Neural crest cell (in vitro differentiated cells): ENCODE data around the gene ZG16. TPM values are rescaled to one million over a fixed set of nuclear protein-coding genes. Genes with fewer than 3 reads are reported as not detected.
A peak's percentile ranks its signal among the peaks of the same experiment; 100 is the strongest.
"Not testable (repeated sequence)": the region's sequence is repeated elsewhere in the genome, so short reads cannot be mapped to it uniquely, and the experiment has no call there.

Source experiments
- DNase-seq: peaks from one replicate; pipeline ENCODE4 v3.0.0; 2021; ENCODE audit warnings: low read depth, mixed read lengths, low spot score
- H3K27ac Mint-ChIP-seq: one replicate; pipeline ENCODE4 v1.8.0; 2021; ENCODE audit warnings: mild to moderate bottlenecking, mixed read lengths; ENCODE audit not compliant: unreplicated experiment
- H3K27me3 Mint-ChIP-seq: 2 replicates; pipeline ENCODE4 v1.8.0; 2021; ENCODE audit warnings: low read depth, mild to moderate bottlenecking, mixed read lengths
- H3K36me3 Mint-ChIP-seq: 2 replicates; pipeline ENCODE4 v1.8.0; 2021; ENCODE audit warnings: low read depth, mild to moderate bottlenecking, mixed read lengths
- H3K4me1 Mint-ChIP-seq: 2 replicates; pipeline ENCODE4 v1.8.0; 2021; ENCODE audit warnings: mixed read lengths
- H3K4me3 Mint-ChIP-seq: one replicate; pipeline ENCODE4 v1.8.0; 2021; ENCODE audit warnings: mild to moderate bottlenecking, mixed read lengths
- H3K9me3 Mint-ChIP-seq: 2 replicates; pipeline ENCODE4 v1.8.0; 2021; ENCODE audit warnings: mixed read lengths
- long read RNA-seq: library from polyadenylated mRNA; unstranded; transcript quantifications from one replicate; pipeline ENCODE4 v2.0.0, GENCODE V29; 2020
- total RNA-seq: library from RNA; stranded (reverse); gene quantifications from 2 replicates; pipeline ENCODE4 v1.2.1, GENCODE V29; 2021
- TF ChIP-seq, protein P1 (sequence below): fragments of 200-600 bp; sonication (generic); conservative IDR thresholded peaks from 2 replicates; pipeline ENCODE4 v1.5.0; 2021; ENCODE audit warnings: antibody characterized with exemption, mild to moderate bottlenecking

The ZG16 gene, protein sequence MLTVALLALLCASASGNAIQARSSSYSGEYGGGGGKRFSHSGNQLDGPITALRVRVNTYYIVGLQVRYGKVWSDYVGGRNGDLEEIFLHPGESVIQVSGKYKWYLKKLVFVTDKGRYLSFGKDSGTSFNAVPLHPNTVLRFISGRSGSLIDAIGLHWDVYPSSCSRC
- not detected in 2 replicates for total RNA-seq
- long read RNA-seq, result 0 reads

DNA sequence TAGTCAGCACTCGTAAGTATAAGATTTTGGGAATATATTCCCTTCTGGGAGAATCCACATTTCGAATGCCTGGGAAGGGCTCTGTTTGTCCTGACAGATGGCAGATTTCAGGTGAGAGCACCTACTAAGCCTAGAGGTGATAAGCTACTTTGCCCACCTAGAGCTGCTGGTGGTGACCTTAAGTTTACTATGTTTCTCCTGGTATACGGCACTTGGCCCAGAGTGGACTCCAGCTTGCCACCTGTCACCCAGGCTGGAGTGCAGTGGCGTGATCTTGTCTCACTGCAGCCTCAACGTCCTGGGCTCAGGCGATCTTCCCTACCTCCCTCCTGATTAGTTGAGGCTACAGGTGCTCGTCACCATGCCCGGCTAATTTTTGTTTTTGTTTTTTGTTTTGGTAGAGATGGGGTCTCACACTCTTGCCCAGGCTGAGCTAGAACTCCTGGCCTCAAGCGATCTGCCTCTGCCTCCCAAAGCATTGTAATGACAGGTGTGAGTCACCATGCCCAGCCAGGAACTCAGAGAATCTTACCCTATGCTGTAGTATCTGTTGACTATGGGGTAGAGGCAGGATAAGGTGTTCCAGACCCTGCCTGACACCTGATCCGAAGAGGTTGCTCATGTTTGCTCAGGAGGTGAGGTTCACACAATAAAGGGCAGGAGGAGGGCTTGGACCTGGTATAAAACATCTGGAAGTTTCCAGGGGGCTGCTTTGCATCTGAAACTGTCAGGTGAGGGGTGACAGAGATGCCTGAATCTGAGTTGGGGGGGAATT is at the start of gene ZG16:
TSS of gene ZG16 (plus strand) at position 681 of the 775 bp plus-strand sequence. CDS start 1,011 bp downstream, outside the sequence.
- H3K36me3 Mint-ChIP-seq, result no peaks in the 10 kb centered on the region
- no peaks in the 10 kb centered on the region for H3K4me1 Mint-ChIP-seq
- no peak within 1 kb of the TSS for H3K4me3 Mint-ChIP-seq
- H3K9me3 Mint-ChIP-seq, result no peaks in the 10 kb centered on the region
- peaks cover 30% of the 10 kb centered on the region for H3K27me3 Mint-ChIP-seq
- H3K27ac Mint-ChIP-seq, result peak within 1 kb of the TSS; percentile 75
- no peak for DNase-seq
- TF ChIP-seq, protein P1, sequence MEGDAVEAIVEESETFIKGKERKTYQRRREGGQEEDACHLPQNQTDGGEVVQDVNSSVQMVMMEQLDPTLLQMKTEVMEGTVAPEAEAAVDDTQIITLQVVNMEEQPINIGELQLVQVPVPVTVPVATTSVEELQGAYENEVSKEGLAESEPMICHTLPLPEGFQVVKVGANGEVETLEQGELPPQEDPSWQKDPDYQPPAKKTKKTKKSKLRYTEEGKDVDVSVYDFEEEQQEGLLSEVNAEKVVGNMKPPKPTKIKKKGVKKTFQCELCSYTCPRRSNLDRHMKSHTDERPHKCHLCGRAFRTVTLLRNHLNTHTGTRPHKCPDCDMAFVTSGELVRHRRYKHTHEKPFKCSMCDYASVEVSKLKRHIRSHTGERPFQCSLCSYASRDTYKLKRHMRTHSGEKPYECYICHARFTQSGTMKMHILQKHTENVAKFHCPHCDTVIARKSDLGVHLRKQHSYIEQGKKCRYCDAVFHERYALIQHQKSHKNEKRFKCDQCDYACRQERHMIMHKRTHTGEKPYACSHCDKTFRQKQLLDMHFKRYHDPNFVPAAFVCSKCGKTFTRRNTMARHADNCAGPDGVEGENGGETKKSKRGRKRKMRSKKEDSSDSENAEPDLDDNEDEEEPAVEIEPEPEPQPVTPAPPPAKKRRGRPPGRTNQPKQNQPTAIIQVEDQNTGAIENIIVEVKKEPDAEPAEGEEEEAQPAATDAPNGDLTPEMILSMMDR, result no peak

DNA sequence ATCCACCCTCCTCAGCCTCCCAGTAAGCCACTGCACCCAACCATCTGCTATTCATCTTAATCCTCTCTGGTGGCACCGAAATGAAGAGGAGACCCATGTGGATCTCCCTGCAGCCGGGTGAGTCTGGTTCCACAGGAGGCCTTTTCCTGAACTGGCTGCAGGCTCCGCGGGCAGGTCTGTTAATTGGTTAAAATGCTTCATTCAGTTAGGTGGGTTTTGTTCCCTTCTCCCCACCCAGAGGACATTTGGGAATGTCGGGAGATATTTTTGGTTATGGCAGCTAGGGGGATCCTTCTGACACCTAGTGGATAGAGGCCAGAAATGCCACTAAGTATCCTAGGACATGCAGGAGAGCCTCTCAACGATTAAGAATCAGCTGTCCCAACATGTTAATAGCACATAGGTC is 48.9 kb upstream of the ZG16 start:
- TF ChIP-seq, protein P1, result peak; percentile 67
- Mint-ChIP-seq H3K27ac (no peak overlapping the region), H3K4me3 (no peak overlapping the region), H3K36me3 (no peaks in the 10 kb centered on the region), H3K4me1 (peaks cover 4% of the 10 kb centered on the region), H3K27me3 (peaks cover 2% of the 10 kb centered on the region), H3K9me3 (no peaks in the 10 kb centered on the region)
- no peak for DNase-seq

DNA sequence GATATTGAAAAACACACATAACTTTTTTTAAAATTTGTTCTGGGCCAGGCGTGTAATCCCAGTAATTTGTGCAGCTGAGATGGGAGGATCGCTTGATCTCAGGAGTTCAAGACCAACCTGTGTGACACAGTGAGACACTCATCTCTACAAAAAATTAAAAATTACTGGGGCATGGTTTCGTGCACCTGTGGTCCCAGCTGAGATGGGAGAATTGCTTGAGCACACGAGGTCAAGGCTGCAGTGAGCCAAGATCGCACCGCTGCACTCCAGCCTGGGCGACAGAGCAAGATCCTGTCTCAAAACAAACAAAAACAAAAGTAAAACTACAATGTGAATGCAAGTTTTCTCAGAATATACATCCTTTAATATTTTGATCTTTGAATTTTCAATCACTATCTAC is 47.4 kb upstream of the ZG16 start:
- H3K27me3 Mint-ChIP-seq, result peaks cover 2% of the 10 kb centered on the region
- no peaks in the 10 kb centered on the region for H3K36me3 Mint-ChIP-seq
- peaks cover 4% of the 10 kb centered on the region for H3K4me1 Mint-ChIP-seq
- TF ChIP-seq, protein P1, result no peak
- DNase-seq, result no peak
- H3K27ac Mint-ChIP-seq, result no peak overlapping the region
- H3K4me3 Mint-ChIP-seq, result no peak overlapping the region
- H3K9me3 Mint-ChIP-seq, result no peaks in the 10 kb centered on the region

DNA sequence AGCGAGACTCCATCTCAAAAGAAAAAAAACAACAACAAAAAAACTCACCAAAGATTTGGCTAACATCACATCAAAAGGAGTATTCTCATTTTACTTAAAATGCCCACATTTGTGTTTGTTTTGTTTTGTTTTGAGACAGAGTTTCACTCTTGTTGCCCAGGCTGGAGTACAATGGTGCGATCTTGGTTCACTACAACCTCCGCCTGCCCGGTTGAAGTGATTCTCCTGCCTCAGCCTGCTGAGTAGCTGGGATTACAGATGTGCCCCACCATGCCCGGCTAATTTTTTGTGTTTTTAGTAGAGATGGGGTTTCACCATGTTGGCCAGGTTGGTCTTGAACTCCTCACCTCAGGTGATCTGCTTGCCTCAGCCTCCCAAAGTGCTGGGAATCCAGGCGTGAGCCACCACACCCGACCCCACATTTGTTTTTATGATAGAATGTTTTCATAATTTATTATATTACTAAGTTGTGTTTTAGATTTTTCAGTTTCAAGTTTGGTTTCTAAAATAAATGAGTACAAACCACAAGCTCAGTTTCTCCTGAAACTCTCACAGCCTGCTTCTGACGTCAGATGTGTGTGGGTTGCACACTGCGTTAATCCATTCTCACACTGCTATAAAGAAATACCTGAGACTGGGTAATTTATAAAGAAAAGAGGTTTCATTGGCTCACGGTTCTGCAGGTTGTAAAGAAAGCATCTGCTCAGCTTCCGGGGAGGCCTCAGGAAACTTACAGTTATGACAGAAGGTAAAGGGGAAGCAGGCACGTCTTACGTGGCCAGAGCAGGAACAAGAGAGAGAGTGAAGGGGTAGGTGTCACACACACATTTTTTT is 46.1 kb upstream of the ZG16 start:
- not testable (repeated sequence) for H3K4me1 Mint-ChIP-seq, H3K27me3 Mint-ChIP-seq, DNase-seq, H3K4me3 Mint-ChIP-seq, H3K36me3 Mint-ChIP-seq, H3K9me3 Mint-ChIP-seq
- H3K27ac Mint-ChIP-seq, result peak overlapping the region; percentile 37

DNA sequence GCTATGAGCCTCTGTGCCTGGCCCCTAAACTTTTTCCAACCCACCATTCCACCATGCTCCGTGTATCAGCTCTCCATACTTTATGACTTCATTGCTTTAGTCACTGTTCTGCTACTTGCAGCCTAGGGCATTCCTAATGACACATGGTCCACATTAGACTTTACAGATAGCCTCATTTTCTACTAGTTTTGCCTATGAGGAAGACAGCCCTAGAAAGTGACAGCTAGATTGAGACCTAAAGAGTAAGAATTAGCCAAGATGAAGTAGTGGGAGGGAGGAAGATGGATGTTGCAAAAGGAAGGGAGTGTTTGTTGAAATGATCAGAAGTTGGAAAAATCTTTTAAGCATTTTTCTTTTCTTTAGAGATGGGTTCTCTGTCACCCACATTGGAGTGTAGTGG is 43.3 kb upstream of the ZG16 start:
- H3K4me3 Mint-ChIP-seq, result no peak overlapping the region
- DNase-seq, result no peak
- H3K9me3 Mint-ChIP-seq, result no peaks in the 10 kb centered on the region
- no peak overlapping the region for H3K27ac Mint-ChIP-seq
- peaks cover 4% of the 10 kb centered on the region for H3K4me1 Mint-ChIP-seq
- TF ChIP-seq, protein P1, result no peak
- peaks cover under 1% of the 10 kb centered on the region for H3K27me3 Mint-ChIP-seq
- H3K36me3 Mint-ChIP-seq, result no peaks in the 10 kb centered on the region
